GM21529 (cell line): Measurements from ENCODE around the gene HOXC10.

Source experiments
- ATAC-seq: cut with Tn5 transposase; IDR thresholded peaks from one replicate; pipeline ENCODE4 v1.9.1; 2021; ENCODE audit not compliant: unreplicated experiment

The HOXC10 gene

GRCh38 chr12:53990311-53991076, 5.5 kb downstream of the HOXC10 start:
- ATAC-seq, result no peak

- ATAC-seq, result no peak
Observed at GRCh38 chr12:53991077-53991460, 6.1 kb downstream of the HOXC10 start.

- ATAC-seq, result no peak
Observed at GRCh38 chr12:53992377-53992889, 7.5 kb downstream of the HOXC10 start.

GRCh38 chr12:53993162-53994008, 8.4 kb downstream of the HOXC10 start:
- ATAC-seq, result no peak

- no peak for ATAC-seq
Observed at GRCh38 chr12:53994009-53994263, 9.0 kb downstream of the HOXC10 start.

- no peak for ATAC-seq
Observed at GRCh38 chr12:53994264-53995001, 9.5 kb downstream of the HOXC10 start.

- ATAC-seq, result no peak
Observed at GRCh38 chr12:53995002-53995377, 10.0 kb downstream of the HOXC10 start.

GRCh38 chr12:53995378-53996239, 10.7 kb downstream of the HOXC10 start:
- ATAC-seq, result no peak

- ATAC-seq, result no peak
Observed at GRCh38 chr12:53996240-53997203, 11.6 kb downstream of the HOXC10 start.

GRCh38 chr12:53997204-53998109, 12.5 kb downstream of the HOXC10 start:
- no peak for ATAC-seq

- ATAC-seq, result no peak
Observed at GRCh38 chr12:53998110-53998899, 13.4 kb downstream of the HOXC10 start.

- no peak for ATAC-seq
Observed at GRCh38 chr12:53998900-53999236, 13.9 kb downstream of the HOXC10 start.

- no peak for ATAC-seq
Observed at GRCh38 chr12:53999559-54000115, 14.7 kb downstream of the HOXC10 start.

- no peak for ATAC-seq
Observed at GRCh38 chr12:54000116-54001114, 15.5 kb downstream of the HOXC10 start, which contains the start of gene HOXC9. TSS of gene HOXC9 (plus strand) at chr12:54000161. CDS start at chr12:54000189, 28 bp downstream.

GRCh38 chr12:54001283-54002187, 16.6 kb downstream of the HOXC10 start:
- no peak for ATAC-seq
